SH-SY5Y (cell line): ENCODE results near the gene ZNRF4.

Experiments used
- GATA2 ChIP-seq: IDR thresholded peaks from 2 replicates; pipeline ENCODE4 v1.6.1; 2011; ENCODE audit warnings: mild to moderate bottlenecking, low read depth, low read length
- GATA3 ChIP-seq: IDR thresholded peaks from 2 replicates; pipeline ENCODE4 v1.6.1; 2011; ENCODE audit warnings: low read depth, mild to moderate bottlenecking, low read length, moderate library complexity

The ZNRF4 gene

DNA sequence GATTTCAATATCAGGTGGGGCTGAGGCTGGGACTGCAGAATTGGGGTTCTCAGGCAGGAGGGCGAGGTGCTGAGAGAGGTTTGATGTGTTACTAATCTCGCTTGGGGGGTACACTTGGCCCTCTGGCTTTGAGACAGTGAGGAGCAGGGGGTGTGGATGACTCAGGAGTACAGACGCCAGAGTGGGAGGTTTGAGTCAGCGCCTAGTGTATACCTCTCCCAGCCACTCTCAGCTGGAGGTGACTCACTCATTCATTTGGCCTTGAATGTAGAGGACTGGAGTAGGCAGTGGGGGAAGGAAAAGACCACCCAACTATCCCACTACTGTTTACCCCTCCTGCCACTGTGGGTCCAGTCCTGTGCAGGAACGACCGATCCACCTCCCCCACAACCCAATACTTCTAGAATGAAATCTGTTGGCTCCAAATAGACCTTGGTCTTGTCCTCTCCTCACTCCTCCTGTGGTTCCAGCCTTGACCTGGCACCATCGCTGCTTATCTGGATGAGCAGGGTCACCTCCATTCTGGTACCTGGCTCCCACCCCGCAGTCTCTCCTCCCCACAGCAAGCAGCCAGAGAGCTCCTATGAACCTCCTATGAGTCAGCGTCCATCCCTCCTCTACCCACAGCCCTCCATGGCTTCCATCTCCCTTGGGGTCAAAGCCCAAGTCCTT, 20.1 kb upstream of the ZNRF4 start:
- TF ChIP-seq GATA3, result no peak
- TF ChIP-seq GATA2, result no peak

DNA sequence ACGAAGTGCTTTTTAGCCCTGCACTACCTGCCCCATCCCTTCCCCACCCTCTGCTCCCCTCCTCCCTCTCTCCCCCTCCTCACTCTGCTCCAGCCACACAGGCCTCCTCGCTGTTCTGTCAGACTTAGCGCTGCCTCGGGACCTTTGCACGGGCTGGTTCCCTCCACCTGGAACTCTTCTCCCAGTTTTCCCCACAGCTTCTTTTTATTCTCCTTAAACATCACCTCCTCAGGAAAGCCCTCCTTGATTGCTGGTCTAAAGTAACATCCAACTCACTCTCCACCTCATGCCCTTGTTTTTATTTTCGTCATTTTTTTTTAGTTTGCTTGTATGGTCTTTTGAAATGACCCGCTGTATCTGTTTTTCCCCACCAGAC, 19.6 kb upstream of the ZNRF4 start:
- TF ChIP-seq GATA3 (no peak), GATA2 (no peak)

DNA sequence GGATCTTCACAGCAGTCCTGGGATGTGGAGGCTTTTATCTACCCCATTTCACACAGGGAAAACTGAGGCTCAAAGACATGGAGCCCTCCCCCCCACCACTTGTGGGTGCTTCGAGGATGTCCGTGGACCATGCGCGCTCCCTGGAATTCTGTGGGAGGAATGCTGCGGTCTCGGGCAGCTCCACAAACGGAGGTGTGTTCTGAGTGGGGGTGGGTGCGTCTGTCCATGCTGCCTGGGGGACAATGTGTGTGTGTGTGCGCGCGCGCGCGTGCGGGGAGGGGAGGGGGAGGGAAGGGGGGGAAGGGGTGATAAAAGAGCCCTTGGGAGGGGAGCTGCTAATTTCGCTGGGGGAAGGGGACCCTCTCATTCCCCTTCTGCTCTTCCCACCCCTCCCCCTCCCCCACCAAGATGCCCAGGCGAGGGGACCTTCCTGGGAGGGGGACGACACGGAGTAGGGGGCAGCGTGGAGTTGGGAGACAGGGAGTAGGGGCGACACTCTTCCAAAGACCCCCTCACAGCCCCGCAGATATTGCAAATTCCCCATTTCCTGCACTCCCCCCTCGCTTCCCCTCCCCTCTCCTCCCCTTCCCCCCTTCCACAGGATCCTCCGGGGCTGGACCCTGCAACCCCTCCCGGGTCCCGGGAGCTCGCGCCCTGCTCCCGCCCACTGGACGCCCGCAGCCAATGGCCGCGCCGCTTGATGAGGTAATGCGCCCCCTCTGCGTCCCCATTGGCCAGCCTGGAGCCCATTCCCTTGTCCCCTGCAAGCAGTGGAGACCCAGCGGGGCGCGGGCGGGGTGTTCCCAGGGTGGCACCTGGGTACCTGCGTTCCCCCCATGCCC, 18.9 kb upstream of the ZNRF4 start:
- TF ChIP-seq GATA3 (no peak), GATA2 (no peak)

DNA sequence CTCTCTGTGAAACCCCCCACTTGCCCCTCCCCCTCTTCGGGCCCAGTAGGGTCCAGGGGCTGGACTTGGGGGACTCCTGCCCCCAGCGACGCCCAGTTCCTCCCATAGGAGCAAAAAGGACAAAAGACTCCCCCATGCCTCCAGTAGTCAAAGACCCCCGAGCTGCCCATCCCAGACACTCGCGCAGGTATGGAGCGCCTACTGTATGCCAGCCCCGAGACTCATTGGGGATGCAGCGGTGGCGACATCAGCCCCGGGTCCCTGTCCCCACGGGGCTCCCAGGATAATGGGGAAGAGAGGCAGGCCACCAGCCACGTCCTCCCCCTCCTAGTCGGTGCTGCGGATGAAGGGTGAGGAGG, 18.3 kb upstream of the ZNRF4 start:
- TF ChIP-seq GATA3, result no peak
- no peak for TF ChIP-seq GATA2

DNA sequence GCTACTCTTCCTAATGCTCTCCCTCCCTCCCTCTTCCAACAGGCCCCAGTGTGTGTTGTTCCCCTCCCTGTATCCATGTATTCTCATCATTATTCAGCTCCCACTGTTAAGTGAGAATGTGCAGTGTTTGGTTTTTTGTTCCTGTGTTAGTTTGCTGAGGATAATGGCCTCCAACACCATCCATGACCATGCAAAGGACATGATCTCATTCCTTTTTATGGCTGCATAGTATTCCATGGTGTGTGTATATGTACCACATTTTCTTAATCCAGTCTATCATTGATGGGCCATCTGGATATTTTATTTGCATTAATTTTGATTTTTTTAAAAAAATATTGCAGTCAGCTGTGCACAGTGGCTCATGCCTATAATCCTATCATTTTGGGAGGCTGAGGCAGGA, 15.8 kb upstream of the ZNRF4 start:
- TF ChIP-seq GATA2 (no peak), GATA3 (no peak)

DNA sequence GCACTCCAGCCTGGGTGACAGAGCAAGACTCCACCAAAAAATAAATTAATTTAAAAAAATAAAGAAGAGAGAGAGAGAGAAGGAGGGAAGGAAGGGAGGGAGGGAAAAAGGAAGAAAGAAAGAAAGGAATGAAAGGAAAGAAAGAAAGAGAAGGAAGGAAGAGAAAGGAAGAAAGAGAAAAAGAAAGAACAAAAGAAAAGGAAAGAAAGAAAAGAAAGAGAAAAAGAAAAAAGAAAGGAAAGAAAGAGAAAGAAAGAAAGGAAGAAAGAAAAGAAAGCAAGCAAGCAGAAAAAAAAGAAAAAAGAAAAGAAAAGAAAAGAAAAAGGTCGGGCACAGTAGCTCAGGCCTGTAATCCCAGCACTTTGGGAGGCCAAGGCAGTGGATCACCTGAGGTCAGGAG, 14.9 kb upstream of the ZNRF4 start:
- TF ChIP-seq GATA2 (no peak), GATA3 (no peak)

DNA sequence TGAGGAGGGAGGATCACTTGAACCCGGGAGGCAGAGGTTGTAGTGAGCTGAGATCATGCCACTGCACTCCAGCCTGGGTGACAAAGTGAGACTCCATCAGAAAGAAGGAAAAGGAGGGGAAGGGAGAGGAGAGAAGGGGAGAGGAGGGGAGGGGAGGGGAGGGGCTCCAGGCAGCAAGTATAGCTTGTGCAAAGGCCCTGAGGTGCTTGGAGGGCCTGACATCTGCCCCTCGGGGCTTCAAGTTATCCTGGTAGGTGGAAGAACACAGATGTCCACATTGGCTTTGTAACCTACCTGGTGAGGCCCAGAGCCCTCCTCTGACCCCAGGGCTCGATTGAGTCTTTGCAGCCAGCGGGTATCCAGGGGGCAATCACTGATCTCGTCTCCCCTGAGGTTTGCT, 11.5 kb upstream of the ZNRF4 start:
- TF ChIP-seq GATA3 (no peak), GATA2 (no peak)

DNA sequence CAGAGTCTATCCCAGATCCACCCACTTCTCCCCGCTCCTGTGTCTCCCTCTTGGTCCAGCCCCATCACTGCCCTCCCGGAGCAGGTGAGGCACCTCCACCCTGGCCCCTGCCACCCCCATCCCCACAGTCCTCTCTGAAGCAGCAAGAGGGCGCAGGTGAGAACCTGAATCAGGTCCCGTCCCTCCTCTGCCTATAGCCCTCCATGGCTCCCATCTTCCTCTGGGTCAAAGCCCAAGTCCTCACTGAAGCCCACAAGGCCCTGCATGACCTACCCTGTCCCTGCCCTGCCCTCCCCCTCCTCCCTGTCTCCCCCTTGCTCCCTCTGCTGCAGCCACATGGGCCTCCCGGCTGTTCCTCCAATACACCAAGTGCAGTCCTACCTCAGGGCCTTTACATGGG, 10.8 kb upstream of the ZNRF4 start:
- TF ChIP-seq GATA2 (no peak), GATA3 (no peak)

DNA sequence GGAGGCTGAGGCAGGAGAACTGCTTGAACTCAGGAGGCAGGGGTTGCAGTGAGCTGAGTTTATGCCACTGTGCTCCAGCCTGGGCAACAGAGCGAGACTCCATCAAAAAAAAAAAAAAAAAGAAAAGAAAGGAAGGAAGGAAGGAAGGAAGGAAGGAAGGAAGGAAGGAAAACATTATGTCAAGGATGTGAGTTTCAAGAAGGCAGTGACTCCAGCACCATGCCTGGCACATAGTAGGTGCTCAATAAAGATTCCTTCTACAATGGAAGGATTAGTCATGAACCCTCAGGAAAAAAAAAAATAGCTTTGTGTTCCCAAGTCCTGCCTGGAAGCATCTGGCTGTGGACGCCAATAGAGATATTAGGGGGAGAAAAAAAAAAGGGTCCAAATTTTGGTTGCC, 10.1 kb upstream of the ZNRF4 start:
- no peak for TF ChIP-seq GATA2
- no peak for TF ChIP-seq GATA3

DNA sequence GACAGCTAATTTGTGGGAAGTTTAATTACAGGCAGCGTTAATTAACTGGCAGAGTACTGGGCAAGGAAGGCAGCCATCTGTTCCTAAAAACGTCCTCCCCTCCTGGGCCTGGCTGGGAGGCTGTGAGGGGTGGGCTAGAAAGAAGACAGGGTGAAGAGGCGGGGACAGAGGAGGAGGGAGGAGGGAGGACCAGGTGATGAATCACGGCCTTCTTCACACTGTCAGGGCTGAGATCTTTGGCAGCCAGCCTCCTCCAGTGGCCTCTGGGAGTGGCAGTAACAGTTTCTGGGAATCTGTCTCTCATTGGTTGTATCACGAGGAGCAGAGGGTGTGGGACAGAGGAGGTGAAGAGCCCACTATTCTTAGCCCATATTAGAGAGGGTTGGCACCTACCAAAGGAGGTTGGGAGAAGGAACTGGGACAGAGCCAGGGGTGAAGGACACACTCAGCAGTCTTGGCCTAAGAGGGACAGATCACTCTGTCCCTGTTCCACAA, 9.6 kb upstream of the ZNRF4 start:
- no peak for TF ChIP-seq GATA3
- no peak for TF ChIP-seq GATA2

DNA sequence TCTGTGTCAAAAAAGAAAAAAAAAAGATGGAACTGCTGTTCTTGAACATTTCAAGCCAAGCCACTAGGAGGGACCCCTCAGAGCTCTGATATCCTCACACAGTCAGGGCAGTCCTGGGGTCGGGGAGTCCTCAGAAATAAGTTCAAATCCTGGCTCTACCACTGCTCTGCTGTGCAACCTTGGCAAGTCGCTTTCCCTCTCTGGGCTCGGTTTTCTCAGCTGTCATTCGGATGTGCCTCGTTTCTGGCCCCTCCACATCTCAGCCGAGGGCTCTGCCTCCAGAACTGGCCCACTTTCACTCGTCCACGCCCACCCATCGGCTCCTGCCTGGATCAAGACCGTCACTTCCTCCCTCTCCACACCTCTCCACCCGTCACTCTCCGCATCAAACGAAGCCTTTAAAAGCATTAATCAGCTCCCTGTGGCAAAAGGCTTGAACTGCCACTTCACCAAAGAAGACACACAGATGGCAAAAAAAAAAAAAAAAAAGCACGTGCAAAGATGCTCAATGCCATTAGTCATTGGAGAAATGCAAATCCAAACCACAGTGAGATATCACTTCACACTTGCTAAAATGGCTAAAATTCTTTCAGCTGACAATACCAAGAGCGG, 7.4 kb upstream of the ZNRF4 start:
- TF ChIP-seq GATA2 (no peak), GATA3 (no peak)

DNA sequence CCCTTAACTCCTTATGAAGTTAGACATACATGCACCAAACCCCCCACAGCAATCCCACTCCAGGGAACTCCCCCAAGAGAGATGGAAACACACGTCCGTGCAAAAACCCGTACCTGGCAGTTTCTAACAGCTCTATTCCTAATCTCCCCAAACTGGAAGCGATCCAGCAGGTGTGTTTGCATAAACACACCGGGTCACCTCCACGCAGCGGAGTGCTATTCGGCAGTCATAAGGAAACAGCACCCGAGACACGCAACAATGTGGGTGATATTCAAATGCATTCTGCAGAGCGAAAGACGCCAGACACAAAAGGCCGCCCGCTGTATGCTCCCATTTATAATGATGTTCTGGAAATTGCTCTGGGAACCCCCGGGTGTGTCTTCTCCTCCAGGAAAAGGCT, 6.8 kb upstream of the ZNRF4 start:
- TF ChIP-seq GATA2, result no peak
- TF ChIP-seq GATA3, result no peak

DNA sequence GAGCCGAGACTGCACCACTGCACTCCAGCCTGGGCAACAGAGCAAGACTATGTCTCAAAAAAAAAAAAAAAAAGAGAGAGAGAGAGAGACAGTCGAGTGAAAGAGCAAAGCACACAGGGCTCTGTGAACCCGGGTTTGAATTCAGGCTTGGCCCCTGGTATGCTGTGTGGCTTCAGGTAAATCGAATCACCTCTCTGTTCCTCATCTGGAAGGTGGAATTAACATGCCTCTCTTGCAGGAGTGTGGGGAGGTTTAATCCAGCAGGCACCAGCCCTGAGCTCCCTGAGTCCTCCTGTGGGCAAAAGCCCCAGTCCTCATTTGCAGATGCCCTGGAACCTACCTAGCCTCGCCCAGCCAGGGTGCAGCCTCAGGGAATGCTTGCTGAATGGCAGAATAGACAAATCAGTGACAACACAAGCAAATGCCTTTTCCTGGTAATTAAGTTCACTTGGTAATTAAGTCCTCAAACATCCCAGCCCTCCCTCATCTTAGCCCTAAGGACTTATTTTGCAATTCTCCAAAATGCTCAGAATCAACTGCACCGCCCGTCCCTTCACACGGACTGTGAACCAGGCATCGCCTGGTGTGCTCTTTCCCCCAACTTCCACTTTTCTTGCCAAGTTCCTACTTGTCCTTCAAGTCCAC, 4.6 kb upstream of the ZNRF4 start:
- TF ChIP-seq GATA3 (no peak), GATA2 (no peak)

DNA sequence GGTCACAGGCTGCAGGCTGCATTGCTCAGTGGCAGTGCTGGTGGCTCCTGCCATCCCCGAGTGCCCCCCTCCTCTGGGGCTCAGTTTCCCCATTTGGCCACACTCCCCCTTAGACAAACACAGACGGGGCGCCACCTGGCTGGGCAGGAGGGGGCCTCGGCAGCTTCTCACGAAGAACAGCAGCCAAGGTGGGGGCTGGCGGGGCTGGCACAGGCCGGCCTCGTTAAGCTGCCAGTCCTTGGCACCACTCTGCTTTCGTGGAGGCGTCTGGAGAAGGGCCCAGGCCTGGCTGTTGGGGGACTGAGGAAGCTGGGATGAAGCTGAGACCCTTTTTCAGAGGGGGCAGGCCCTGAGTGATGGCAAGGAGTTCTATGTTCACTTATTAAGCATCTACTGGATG, 3.7 kb upstream of the ZNRF4 start:
- TF ChIP-seq GATA2 (no peak), GATA3 (no peak)
